B cell (primary cell): ENCODE results near the gene CEACAM21.

Experiments
- EZH2 ChIP-seq: IDR thresholded peaks from 2 replicates; pipeline ENCODE4 v1.6.1; 2012; ENCODE audit warnings: borderline replicate concordance, low read depth, mild to moderate bottlenecking, moderate library complexity, low read length; ENCODE audit not compliant: insufficient read depth, poor library complexity, severe bottlenecking
- TF ChIP-seq, protein P1 (sequence below): fragments of 200-600 bp; IDR thresholded peaks from one replicate; pipeline ENCODE4 v1.8.0; 2022; ENCODE audit warnings: antibody characterized with exemption, mild to moderate bottlenecking

DNA sequence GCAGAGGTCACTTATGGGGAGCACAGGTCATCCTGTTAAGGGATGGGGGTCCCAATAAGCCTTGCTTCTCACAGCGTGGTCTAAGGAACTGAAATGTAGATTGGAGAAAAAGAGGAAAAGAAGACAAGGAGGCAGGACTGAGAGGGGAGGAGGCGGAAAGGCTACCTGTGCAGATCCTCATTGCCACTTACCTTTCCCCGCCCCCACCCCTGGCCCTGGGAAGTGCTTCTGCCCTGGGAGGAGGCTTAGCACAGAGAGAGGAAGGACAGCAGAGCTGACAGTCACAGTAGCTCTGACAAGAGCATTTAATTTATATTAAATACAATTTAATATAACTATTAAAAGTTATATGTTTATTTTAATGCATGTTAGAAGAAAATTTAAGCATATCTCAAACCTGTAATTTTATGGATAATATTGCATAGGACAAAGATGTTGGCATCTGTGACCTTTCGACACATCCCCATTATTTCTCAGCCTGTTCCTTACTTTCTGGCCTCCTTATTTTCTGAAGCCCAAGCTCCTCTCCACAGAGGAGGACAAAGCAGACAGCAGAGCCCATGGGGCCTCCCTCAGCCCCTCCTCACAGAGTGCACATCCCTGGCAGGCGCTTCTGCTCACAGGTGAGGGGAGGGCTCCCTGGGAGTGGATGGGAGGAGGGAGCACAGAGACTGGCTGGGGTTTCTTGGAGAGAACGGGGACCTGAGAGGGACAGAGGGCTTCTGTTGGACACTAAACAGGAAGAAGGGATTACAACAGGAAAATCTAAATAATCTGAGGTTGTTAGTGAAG is 23.4 kb downstream of the CEACAM21 start:
- TF ChIP-seq, protein P1, sequence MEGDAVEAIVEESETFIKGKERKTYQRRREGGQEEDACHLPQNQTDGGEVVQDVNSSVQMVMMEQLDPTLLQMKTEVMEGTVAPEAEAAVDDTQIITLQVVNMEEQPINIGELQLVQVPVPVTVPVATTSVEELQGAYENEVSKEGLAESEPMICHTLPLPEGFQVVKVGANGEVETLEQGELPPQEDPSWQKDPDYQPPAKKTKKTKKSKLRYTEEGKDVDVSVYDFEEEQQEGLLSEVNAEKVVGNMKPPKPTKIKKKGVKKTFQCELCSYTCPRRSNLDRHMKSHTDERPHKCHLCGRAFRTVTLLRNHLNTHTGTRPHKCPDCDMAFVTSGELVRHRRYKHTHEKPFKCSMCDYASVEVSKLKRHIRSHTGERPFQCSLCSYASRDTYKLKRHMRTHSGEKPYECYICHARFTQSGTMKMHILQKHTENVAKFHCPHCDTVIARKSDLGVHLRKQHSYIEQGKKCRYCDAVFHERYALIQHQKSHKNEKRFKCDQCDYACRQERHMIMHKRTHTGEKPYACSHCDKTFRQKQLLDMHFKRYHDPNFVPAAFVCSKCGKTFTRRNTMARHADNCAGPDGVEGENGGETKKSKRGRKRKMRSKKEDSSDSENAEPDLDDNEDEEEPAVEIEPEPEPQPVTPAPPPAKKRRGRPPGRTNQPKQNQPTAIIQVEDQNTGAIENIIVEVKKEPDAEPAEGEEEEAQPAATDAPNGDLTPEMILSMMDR: no peak
- no peak for TF ChIP-seq EZH2
